Endothelial cell of umbilical vein (primary cell): ENCODE data around the gene ELMO1. TPM values are rescaled to one million over a fixed set of nuclear protein-coding genes. Genes with fewer than 3 reads are reported as not detected.
A peak's percentile ranks its signal among the peaks of the same experiment; 100 is the strongest.

Experiments used
- BruUV-seq: library from RNA; stranded (reverse); fragments of 400-500 nt; replicated peaks from 2 replicates; lab custom pipeline; 2021; lab: Mats Ljungman, UMichigan
- CTCF ChIA-PET: fragments of 300-600, 350-600 bp; sonication (Branson Sonifier 250); formaldehyde crosslinking; loops from one replicate; lab custom pipeline; 2021; ENCODE audit warnings: antibody characterized with exemption, inconsistent platforms; lab: Charles Lee
- POLR2A ChIA-PET: fragments of 300-600, 350-600 bp; sonication (Branson Sonifier 250); formaldehyde crosslinking; loops from one replicate; lab custom pipeline; 2021; ENCODE audit warnings: antibody characterized with exemption, inconsistent platforms; lab: Charles Lee
- DNase-seq: peaks from one replicate; pipeline ENCODE4 v3.0.0-alpha.2; 2011; ENCODE audit warnings: low read depth, low spot score
- FAIRE-seq: peaks from 2 replicates; lab custom pipeline; 2011; peaks lifted over from hg19 to GRCh38; lab: Jason Lieb, UNC
- H2AFZ ChIP-seq: 2 replicates; pipeline ENCODE4 v1.6.0; 2012; ENCODE audit warnings: low read depth, low read length, control low read depth, inconsistent platforms
- H3K27ac ChIP-seq: 2 replicates; pipeline ENCODE4 v1.5.1; 2011; ENCODE audit warnings: low read depth, mild to moderate bottlenecking, control low read depth, low read length, moderate library complexity; ENCODE audit not compliant: insufficient read depth
- H3K27me3 ChIP-seq, 2 experiments: 2 replicates each; pipeline versions ENCODE4 v1.6.0 to v1.6.1; 2011; ENCODE audit warnings: low read length in 2 of 2, mixed read lengths in 1 of 2; ENCODE audit not compliant: control insufficient read depth in 2 of 2, insufficient read depth in 2 of 2
- H3K36me3 ChIP-seq, 2 experiments: 2 replicates in 1 of 2; 3 replicates in 1 of 2; pipeline ENCODE4 v1.5.1; 2011; ENCODE audit warnings: low read length in 2 of 2, mild to moderate bottlenecking in 1 of 2, moderate library complexity in 1 of 2; ENCODE audit not compliant: control insufficient read depth in 2 of 2, insufficient read depth in 2 of 2; ENCODE audit errors: extremely low read depth in 1 of 2
- H3K4me1 ChIP-seq: 3 replicates; pipeline ENCODE4 v1.5.1; 2011; ENCODE audit warnings: mild to moderate bottlenecking, low read length; ENCODE audit not compliant: control insufficient read depth, insufficient read depth; ENCODE audit errors: extremely low read depth
- H3K4me2 ChIP-seq: 2 replicates; pipeline ENCODE4 v1.6.1; 2011; ENCODE audit warnings: low read length, control low read depth, mixed read lengths; ENCODE audit not compliant: insufficient read depth
- H3K4me3 ChIP-seq, 3 experiments: fragments of 200-600 bp in 1 of 3; sonication (generic), shearing (Covaris generic) in 1 of 3; replicated peaks in 1 of 3; 2 replicates each; pipeline ENCODE4 v1.5.1; 2011 to 2016; ENCODE audit warnings: control low read depth in 3 of 3, low read length in 3 of 3, mild to moderate bottlenecking in 2 of 3, inconsistent platforms in 1 of 3, low read depth in 1 of 3, moderate library complexity in 1 of 3; ENCODE audit not compliant: insufficient read depth in 1 of 3
- H3K79me2 ChIP-seq: 2 replicates; pipeline ENCODE4 v1.6.0; 2012; ENCODE audit warnings: low read length, inconsistent platforms; ENCODE audit not compliant: control insufficient read depth, insufficient read depth
- H3K9ac ChIP-seq: replicated peaks from 2 replicates; pipeline ENCODE3; 2011; ENCODE audit warnings: low read length, control low read depth; ENCODE audit not compliant: insufficient read depth; ENCODE audit errors: extremely low read depth
- H3K9me1 ChIP-seq: replicated peaks from 3 replicates; pipeline ENCODE4 v1.6.0; 2011; ENCODE audit warnings: mild to moderate bottlenecking, low read length; ENCODE audit not compliant: control insufficient read depth, insufficient read depth; ENCODE audit errors: extremely low read depth
- H3K9me3 ChIP-seq: replicated peaks from 2 replicates; pipeline ENCODE4 v1.5.1; 2012; ENCODE audit warnings: low read length, inconsistent platforms; ENCODE audit not compliant: control insufficient read depth, insufficient read depth
- H4K20me1 ChIP-seq: replicated peaks from 2 replicates; pipeline ENCODE3; 2011; ENCODE audit warnings: mild to moderate bottlenecking, low read length; ENCODE audit not compliant: control insufficient read depth, insufficient read depth; ENCODE audit errors: extremely low read depth
- CTCF ChIP-seq, 2 donors: IDR thresholded peaks; 1 replicate in 1 of 2; 2 replicates in 1 of 2; pipeline ENCODE4 v1.5.1; 2011; ENCODE audit warnings: low read length in 2 of 2, mild to moderate bottlenecking in 2 of 2, moderate library complexity in 2 of 2, control low read depth in 1 of 2, inconsistent platforms in 1 of 2, low read depth in 1 of 2; ENCODE audit not compliant: insufficient read depth in 1 of 2; ENCODE audit errors: extremely low read depth in 1 of 2
- EZH2 ChIP-seq: IDR thresholded peaks from 2 replicates; pipeline ENCODE4 v1.6.1; 2012; ENCODE audit warnings: borderline replicate concordance, low read depth, mild to moderate bottlenecking, moderate library complexity, low read length, inconsistent platforms; ENCODE audit not compliant: severe bottlenecking
- FOS ChIP-seq: IDR thresholded peaks from 2 replicates; pipeline ENCODE4 v1.6.1; 2011; ENCODE audit warnings: mild to moderate bottlenecking, low read length, moderate library complexity, borderline replicate concordance; ENCODE audit not compliant: insufficient read depth
- GATA2 ChIP-seq: IDR thresholded peaks from 2 replicates; pipeline ENCODE4 v1.7.0; 2011; ENCODE audit warnings: low read depth, mild to moderate bottlenecking, moderate library complexity, mixed read lengths, low read length; ENCODE audit not compliant: insufficient read length, insufficient read depth
- JUN ChIP-seq: IDR thresholded peaks from 2 replicates; pipeline ENCODE4 v1.6.1; 2011; ENCODE audit warnings: borderline replicate concordance, low read depth; ENCODE audit not compliant: insufficient read length, insufficient read depth
- MAX ChIP-seq: IDR thresholded peaks from 2 replicates; pipeline ENCODE4 v1.6.1; 2011; ENCODE audit not compliant: insufficient read depth, insufficient read length
- MYC ChIP-seq: IDR thresholded peaks from one replicate; pipeline ENCODE4 v1.6.1; 2011; ENCODE audit warnings: mild to moderate bottlenecking, low read depth, low read length
- POLR2A ChIP-seq: IDR thresholded peaks from 2 replicates; pipeline ENCODE4 v1.6.1; 2012; ENCODE audit warnings: low read depth, mild to moderate bottlenecking, control low read depth, low read length
- POLR2AphosphoS5 ChIP-seq: IDR thresholded peaks from 2 replicates; pipeline ENCODE4 v1.6.1; 2012; ENCODE audit warnings: low read depth, mild to moderate bottlenecking, control low read depth, low read length, moderate library complexity; ENCODE audit not compliant: insufficient read depth
- dilution Hi-C: fragments of 300-500 bp; cut with MboI; formaldehyde crosslinking; loops from one replicate; pipeline ENCODE4 v1.15.0; 2019; ENCODE audit warnings: low sequenced_read_pairs; ENCODE audit not compliant: extremely low pct_ligation_motif_present
- intact Hi-C: fragments of 100-400 bp; cut with micrococcal nuclease; formaldehyde crosslinking; loops from one replicate; pipeline ENCODE4 v1.10.0; 2022
- polyA plus RNA-seq, 4 experiments: library from polyadenylated mRNA; depleted of rRNA in 3 of 4; stranded (reverse) in 3 of 4; unstranded in 1 of 4; fragments of >200 nt; gene quantifications; 2 replicates each; pipeline versions ENCODE4 v1.2.1 to v1.2.3, GENCODE V29; 2011 to 2012; ENCODE audit warnings: missing spikeins in 1 of 4
- total RNA-seq: library from RNA; stranded (reverse); gene quantifications from 2 replicates; pipeline ENCODE4 v1.2.3, GENCODE V29; 2021

ELMO1 gene
- total and polyA plus RNA-seq, 2 donors (not counting 3 experiments of a cell fraction or from before 2014, with no cell fraction given) = 17.0 to 30.6 TPM

- no peaks in the 10 kb centered on the region for H3K27me3 ChIP-seq
- H3K79me2 ChIP-seq = no peaks in the 10 kb centered on the region
- H3K4me2 ChIP-seq = no peak overlapping the region
- peaks cover 2% of the 10 kb centered on the region for H3K4me1 ChIP-seq
- dilution Hi-C loops = no loop called here
- no peak overlapping the region for H2AFZ ChIP-seq
- peak; percentile 37 for DNase-seq
- H3K9me1 ChIP-seq = no peaks in the 10 kb centered on the region
- no peak for TF ChIP-seq CTCF (IDR thresholded peaks at IDR 0.05; ENCODE audit: extremely low read depth in 1 of 2, insufficient read depth in 1 of 2, low read depth in 1 of 2, low read length in 2 of 2)
- no peak for TF ChIP-seq POLR2A
- TF ChIP-seq EZH2 = no peak
- TF ChIP-seq MYC = no peak
- TF ChIP-seq MAX = no peak
- TF ChIP-seq POLR2AphosphoS5 = no peak
- no peak for TF ChIP-seq FOS
- TF ChIP-seq JUN = no peak
- TF ChIP-seq GATA2 = no peak
- ChIA-PET POLR2A (no interaction called here), CTCF (interaction anchor here (1.2 to 1.7 kb wide), 2 partner anchors 12 to 105 kb away, joined by 3 to 4 read pairs; partner anchors contain the start of gene ELMO1)
- H3K9ac ChIP-seq = no peak overlapping the region
- intact Hi-C loops = no loop called here
- BruUV-seq = no TSS peak
- H4K20me1 ChIP-seq = no peaks in the 10 kb centered on the region
- no peak for FAIRE-seq
- H3K36me3 ChIP-seq = no peaks in the 10 kb centered on the region
- no peaks in the 10 kb centered on the region for H3K9me3 ChIP-seq
- no peak overlapping the region for H3K4me3 ChIP-seq
- H3K27ac ChIP-seq = no peak overlapping the region
Measured at GRCh38 chr7:37342688-37343471, 105.8 kb downstream of the ELMO1 start.
